Uterus (tissue), 2 donors: Measurements from ENCODE around the gene KREMEN1.

Source experiments
- CTCF ChIP-seq, 4 experiments: fragments of 200-600 bp in 2 of 4; fragments of 450-650 bp in 2 of 4; sonication (generic) in 2 of 4; IDR thresholded peaks; one replicate each; pipeline ENCODE4 v1.5.1; 2016 to 2019; ENCODE audit warnings: antibody characterized with exemption in 4 of 4, mild to moderate bottlenecking in 2 of 4, moderate library complexity in 1 of 4
- POLR2A ChIP-seq, 2 donors: fragments of 450-650 bp; IDR thresholded peaks; one replicate each; pipeline ENCODE4 v1.6.1; 2016; ENCODE audit warnings: antibody characterized with exemption in 2 of 2, mild to moderate bottlenecking in 1 of 2, moderate library complexity in 1 of 2

- TF ChIP-seq CTCF (IDR thresholded peaks at IDR 0.05) (no peak), POLR2A (IDR thresholded peaks at IDR 0.05) (no peak)
Measured at GRCh38 chr22:29156507-29156906, 83.7 kb downstream of the KREMEN1 start.
